NCI-H2029 treated with DMSO at 0.1 percent for 48 hours (cell line): ENCODE data around the gene ZNF683.
"Not testable (repeated sequence)": the region's sequence is repeated elsewhere in the genome, so short reads cannot be mapped to it uniquely, and the experiment has no call there.

Source experiments
- DNase-seq: peaks from one replicate; lab custom pipeline; 2025; lab: John Stamatoyannopoulos, UW

The ZNF683 gene

GRCh38 chr1:26384076-26384475 is 11.5 kb upstream of the ZNF683 start:
- DNase-seq = no peak

DNA sequence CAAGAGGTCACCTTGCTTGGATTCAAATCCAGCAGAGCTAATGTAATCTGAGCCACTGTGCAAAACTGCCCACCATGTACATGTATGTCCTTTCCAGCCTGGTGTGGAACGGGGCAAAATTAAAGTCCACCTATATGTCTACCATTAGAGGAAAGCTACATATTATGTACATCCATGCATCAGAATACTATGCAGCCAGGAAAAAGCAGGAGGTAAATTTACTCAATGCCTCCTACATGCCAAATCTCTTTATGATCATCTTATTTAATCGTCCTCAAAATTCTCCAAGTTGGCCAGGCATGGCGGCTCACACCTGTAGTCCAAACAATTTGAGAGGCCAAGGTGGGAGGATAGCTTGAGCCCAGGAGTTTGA is 6.3 kb upstream of the ZNF683 start:
- no peak for DNase-seq

GRCh38 chr1:26378088-26378878 is 5.7 kb upstream of the ZNF683 start:
- DNase-seq = no peak

DNA sequence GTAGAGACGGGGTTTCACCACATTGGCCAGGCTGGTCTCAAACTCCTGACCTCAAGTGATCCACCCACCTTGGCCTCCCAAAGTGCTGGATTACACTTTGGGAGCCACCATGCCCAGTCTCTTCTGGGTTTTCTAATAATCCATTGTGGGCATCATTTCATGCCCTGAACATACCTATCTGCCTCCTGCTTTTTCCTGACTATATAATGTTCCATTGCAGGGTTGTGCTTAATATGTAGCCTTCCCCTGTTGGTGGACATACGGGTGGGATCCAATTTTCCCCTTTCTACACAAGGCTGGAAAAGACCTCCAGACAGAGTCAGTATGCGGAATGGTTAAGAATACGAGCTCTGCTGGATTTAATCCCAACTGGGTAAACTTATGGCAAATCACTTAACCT is 3.5 kb upstream of the ZNF683 start:
- DNase-seq = no peak

DNA sequence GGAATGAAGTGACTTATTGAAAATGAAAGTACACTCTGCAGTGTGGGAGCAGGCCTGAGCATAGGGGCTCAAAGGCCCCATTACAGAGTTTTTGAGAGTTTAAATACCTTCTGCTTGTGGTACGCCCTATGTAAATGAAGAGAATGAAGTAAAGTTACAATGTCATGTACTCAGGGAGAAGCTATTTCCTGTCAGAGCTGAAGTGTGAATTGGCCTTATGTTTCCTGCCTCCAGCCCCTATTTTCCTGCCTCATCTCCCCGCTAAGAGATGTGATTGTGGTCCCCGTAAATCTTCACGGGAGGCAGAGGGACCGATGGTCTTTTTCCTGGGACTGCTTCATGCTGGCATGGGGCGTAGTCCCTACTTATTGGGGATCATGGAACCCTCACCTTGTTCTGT is 2.5 kb upstream of the ZNF683 start:
- no peak for DNase-seq

- DNase-seq = not testable (repeated sequence)
These were observed 1.8 kb upstream of the ZNF683 start for GRCh38 chr1:26374361-26374760.

DNA sequence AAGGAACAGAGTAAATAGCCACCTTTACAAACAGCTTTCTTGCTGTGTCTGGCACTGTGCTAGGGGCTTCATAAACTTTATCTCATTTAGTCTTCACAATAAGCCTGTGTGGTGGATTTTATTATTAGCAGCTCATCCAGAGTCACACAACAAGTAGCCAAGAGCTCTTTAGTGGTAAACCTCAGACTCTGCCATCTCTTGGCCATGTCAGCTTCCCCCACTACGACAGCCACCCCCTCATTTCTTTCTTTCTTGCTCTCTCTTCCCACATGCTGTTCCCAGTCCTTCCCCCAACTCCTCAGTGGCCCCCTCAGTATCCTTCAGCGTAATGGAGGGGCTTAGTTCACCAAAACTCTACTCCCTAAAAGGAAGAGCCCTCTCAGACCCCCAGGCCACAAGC is 1.2 kb upstream of the ZNF683 start:
- DNase-seq = no peak

- no peak for DNase-seq
These were observed 731 bp upstream of the ZNF683 start for GRCh38 chr1:26373281-26373680.

DNA sequence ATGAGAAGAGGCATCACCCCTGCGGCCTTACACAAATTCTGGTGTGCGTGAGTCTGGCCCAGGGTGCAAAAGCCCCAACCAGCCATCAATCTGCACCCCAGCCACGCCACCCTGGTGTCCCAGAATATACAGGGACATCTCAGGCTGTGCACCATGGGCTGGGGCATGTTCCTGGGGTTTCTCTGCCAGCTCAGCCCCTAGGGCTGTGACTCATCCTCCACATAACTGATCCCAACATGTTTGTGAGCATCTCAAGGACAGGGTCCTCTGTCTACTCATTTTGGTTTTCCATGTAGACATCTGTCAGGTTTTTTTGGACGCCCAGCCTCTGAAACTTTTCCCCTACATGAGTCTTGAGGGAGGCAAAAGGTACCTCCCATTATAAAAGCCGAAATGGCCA is 511 bp downstream of the ZNF683 start:
- no peak for DNase-seq

GRCh38 chr1:26370591-26371382 is 1.8 kb downstream of the ZNF683 start:
- no peak for DNase-seq

GRCh38 chr1:26368486-26368885 is 4.1 kb downstream of the ZNF683 start:
- no peak for DNase-seq

GRCh38 chr1:26368006-26368405 is 4.5 kb downstream of the ZNF683 start:
- no peak for DNase-seq

GRCh38 chr1:26367441-26367840 is 5.1 kb downstream of the ZNF683 start:
- no peak for DNase-seq

GRCh38 chr1:26364956-26365355 is 7.6 kb downstream of the ZNF683 start:
- DNase-seq = no peak

DNA sequence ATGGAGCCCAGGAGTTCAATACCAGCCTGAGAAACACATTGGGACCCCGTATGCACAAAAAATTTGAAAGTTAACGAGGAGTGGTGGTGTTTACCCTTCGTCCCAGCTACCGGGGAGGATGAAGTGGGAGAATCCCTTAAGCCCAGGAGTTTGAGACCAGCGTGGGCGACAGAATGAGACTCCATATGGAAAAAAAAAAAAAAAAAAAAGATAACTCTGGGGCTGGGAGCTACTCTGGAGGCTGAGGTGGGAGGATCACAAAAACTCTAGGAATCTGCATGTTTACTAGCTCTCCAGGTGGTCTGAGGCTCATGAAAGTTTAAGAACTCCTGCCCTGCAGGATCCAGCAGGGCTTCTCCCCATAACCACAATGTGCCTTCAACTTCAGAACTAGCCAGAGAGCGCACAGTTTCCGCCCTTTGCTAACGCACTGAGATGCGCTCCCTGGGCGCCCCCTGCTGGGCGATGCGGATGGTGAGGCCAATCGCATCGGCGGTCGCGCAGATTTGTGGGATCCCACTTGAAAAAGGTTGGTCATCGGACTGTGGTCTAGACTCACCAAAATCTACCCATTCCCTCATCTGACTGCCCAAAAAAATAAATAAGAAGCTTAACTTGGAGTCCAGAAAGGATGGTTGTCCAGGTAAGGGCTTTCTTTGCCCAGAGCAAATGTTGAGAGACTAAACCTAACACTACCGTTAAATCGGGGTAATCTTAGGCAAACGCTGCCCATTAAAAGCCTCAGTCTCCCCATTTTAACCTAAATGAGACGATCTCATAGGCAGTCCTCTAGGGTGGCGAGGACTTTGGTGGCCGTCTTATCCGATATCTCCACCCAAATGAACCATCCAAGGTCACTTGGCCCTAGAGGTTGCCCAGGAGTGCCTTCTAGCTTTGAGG is 8.8 kb downstream of the ZNF683 start:
- DNase-seq = no peak

DNA sequence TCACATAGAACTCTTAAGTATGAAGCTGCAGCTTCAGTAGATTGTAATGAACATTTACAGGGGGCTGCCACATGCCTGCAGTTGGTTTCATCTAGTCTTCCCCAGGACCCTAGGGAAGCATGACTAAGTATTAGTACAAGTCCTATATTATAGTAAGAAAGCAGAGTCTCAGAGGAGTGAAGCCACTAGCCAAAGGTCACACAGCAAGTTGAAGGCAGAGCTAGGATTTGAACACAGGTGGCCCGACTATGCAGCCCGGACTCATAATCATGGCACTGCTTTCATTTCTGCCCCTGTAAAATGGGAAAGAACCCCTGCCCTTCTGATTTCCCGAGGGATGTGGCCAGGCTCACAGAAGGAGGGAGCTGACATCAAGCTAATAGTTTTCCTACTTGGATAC is 10.2 kb downstream of the ZNF683 start:
- no peak for DNase-seq

GRCh38 chr1:26361605-26362122 is 10.9 kb downstream of the ZNF683 start:
- no peak for DNase-seq

DNA sequence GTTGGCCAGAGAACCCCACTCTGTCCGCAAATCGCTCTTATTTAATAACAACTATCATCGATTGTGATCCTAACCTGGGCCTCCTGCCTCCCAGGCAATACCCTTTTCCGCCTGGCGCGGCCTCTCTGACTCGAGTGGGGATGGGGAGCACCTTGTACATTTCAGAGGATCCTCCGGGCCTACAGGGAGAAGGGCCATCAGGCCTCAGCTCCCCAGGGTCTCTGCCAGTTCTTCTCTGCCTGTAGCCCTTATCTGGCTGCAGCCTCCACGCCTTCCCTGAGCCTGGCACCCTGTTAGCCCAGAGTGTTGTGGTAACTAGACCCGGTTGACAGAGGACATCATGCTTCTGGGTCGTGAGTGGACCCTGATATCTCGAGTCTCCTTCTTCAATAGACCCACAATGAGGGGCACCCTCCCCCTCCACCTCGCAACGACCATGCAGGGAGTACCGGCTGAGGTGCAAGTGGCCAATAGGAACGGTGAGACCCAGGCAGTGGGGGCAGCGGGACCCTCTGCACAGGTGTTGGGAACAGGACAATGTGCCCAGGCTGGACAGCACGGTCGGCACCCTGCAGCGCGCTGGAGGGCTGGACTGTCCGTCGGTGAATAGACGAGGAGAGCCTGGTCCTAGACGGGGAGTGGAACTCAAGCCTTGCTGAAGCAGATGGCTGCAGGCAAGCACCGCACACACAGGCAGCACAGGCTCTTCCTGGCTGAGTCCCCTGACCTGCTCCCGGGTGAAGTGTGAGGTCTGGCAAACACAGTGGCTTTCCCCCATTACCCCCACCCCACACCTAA is 11.5 kb downstream of the ZNF683 start:
- DNase-seq = no peak

DNA sequence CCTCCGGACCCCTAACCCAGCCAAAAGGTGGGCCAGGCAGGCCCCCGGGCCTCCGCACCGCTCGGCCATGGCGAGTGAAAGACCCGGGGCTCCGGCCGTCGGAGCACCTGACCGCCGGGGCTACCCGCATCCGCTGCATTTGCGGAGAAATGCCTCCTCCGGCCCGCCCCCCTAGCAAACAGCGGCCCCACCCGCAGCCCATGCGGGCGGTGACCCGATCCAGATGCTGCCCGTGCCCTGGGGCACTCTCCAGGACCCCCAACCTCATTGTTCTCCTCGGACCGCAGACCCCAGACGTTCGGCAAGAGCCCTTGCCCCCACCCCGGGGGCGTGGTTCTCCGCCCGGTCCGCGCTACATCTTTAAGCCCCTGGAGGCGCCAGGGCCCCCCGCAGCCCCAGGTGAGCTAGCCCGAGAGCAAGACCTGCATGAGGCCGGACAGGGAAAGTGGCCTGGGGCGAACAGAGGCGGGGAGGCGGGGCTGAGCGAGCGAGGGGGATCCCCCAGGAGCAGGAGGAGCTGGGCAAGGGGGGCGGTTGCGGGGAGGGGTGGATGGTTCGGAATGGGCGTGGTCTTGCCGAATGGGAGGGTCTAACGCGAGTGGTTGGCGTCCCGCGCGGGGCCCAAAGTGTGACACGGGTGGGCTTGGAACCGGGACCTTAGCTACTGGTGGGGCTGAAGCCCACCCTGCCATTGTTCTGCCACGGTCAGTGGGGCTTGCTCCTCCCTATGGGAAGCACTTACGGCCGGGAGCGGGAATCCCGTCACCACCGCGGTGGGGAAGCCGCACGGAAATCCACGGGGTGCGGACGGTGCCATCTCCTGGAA is 12.4 kb downstream of the ZNF683 start:
- no peak for DNase-seq
